ENCODE measurements around the gene OR5B2. TPM values are rescaled to one million over a fixed set of nuclear protein-coding genes. Genes with fewer than 3 reads are reported as not detected.

Gene OR5B2
- total RNA-seq: not detected

GRCh38 chr11:58428021-58428420 lies at the start of gene OR5B2:
Gene OR5B2, minus strand, starts transcription at chr11:58428121. Its CDS starts 4,860 bp downstream, at chr11:58423261.

GRCh38 chr11:58442136-58442535 lies 14.2 kb upstream of the OR5B2 start, which contains the start of gene OR5B12:
Gene OR5B12, minus strand, starts transcription at chr11:58442236. Its CDS starts 2,085 bp downstream, at chr11:58440151.

GRCh38 chr11:58406774-58407173 lies 21.1 kb downstream of the OR5B2 start, which contains the start of gene OR5B3:
Gene OR5B3, minus strand, starts transcription at chr11:58406874. Its CDS starts 3,465 bp downstream, at chr11:58403409.

Other genes with a start within 250 kb of the OR5B2 start
- not detected for gene OR9Q2, start 239.1 kb downstream of the OR5B2 start, total RNA-seq
- not detected for gene OR1S2, start 224.0 kb downstream of the OR5B2 start, total RNA-seq
- not detected for gene OR1S1, start 215.4 kb downstream of the OR5B2 start, total RNA-seq
- gene OR10Q1, start 199.2 kb downstream of the OR5B2 start, total RNA-seq: not detected
- not detected for gene OR10W1, start 159.9 kb downstream of the OR5B2 start, total RNA-seq
- not detected for gene OR5B17, start 69.1 kb downstream of the OR5B2 start, total RNA-seq
- not detected for gene OR5B3, start 21.2 kb downstream of the OR5B2 start, total RNA-seq
- gene OR5B12, start 14.1 kb upstream of the OR5B2 start, total RNA-seq: not detected
- under 1 TPM; 0.26 to 0.30 TPM for gene OR5B21, start 80.0 kb upstream of the OR5B2 start, total RNA-seq
- 100 to 1,000 TPM; 131 to 137 TPM for gene LPXN, start 147.7 kb upstream of the OR5B2 start, total RNA-seq
- gene ZFP91, start 150.9 kb upstream of the OR5B2 start, total RNA-seq: 10 to 100 TPM; 44.8 to 46.7 TPM
- 1 to 10 TPM; 3.0 to 3.7 TPM for gene CNTF, start 194.5 kb upstream of the OR5B2 start, total RNA-seq

Data from activated naive CD4-positive, alpha-beta T cell treated with anti-CD3 and anti-CD28 coated beads, Interleukin-2, amount 10 ng/mL, durations not matched to agents 5 hours and 36 hours (primary cell).